ENCODE measurements around the gene UBE2H.

- TF ChIP-seq CTCF (conservative IDR thresholded peaks at IDR 0.05) (no peak), ZFX (IDR thresholded peaks at IDR 0.05) (no peak)
Measured at GRCh38 chr7:129908181-129908580, 44.6 kb downstream of the UBE2H start.

All from C4-2B (cell line).